22Rv1 (cell line): ENCODE data around the gene EOLA1.
"Not testable (repeated sequence)": the region's sequence is repeated elsewhere in the genome, so short reads cannot be mapped to it uniquely, and the experiment has no call there.

Experiments used
- CTCF ChIP-seq: fragments of 450-650 bp; IDR thresholded peaks from 2 replicates; pipeline ENCODE4 v1.5.1; 2017; ENCODE audit warnings: mild to moderate bottlenecking
- ZFX ChIP-seq: fragments of 450-650 bp; IDR thresholded peaks from 2 replicates; pipeline ENCODE4 v1.6.1; 2017; ENCODE audit warnings: antibody characterized with exemption, borderline replicate concordance

- not testable (repeated sequence) for TF ChIP-seq CTCF, ZFX
These were observed 37.4 kb upstream of the EOLA1 start for GRCh38 chrX:149503446-149503845.
